K562 (cell line): ENCODE data around the gene METTL23. TPM values are rescaled to one million over a fixed set of nuclear protein-coding genes. Genes with fewer than 3 reads are reported as not detected.
A peak's percentile ranks its signal among the peaks of the same experiment; 100 is the strongest.

Experiments
- ASH1L ChIP-seq: fragments of 450-650 bp; IDR thresholded peaks from 2 replicates; pipeline ENCODE4 v1.6.1; 2018; ENCODE audit warnings: borderline replicate concordance, mild to moderate bottlenecking, low read depth; ENCODE audit not compliant: partially characterized antibody
- CREM ChIP-seq: IDR thresholded peaks from 2 replicates; pipeline ENCODE4 v1.6.1; 2014; ENCODE audit warnings: antibody characterized with exemption, low read depth
- IRF2 ChIP-seq: sonication (generic); formaldehyde crosslinking; IDR thresholded peaks from 2 replicates; pipeline ENCODE4 v1.8.1; 2022; ENCODE audit warnings: mild to moderate bottlenecking, missing genetic modification reagents
- JUND ChIP-seq, 2 experiments: IDR thresholded peaks; 2 replicates in 1 of 2; 3 replicates in 1 of 2; pipeline ENCODE4 v1.6.1; 2011; ENCODE audit warnings: borderline replicate concordance in 2 of 2, low read depth in 2 of 2, low read length in 2 of 2, improper control_type of control experiment in 1 of 2, missing biosample characterization in 1 of 2, missing genetic modification characterization in 1 of 2, missing genetic modification reagents in 1 of 2
- MCM3 ChIP-seq: fragments of 450-650 bp; IDR thresholded peaks from 2 replicates; pipeline ENCODE4 v1.6.1; 2016
- MCM5 ChIP-seq: fragments of 450-650 bp; IDR thresholded peaks from 2 replicates; pipeline ENCODE4 v1.6.1; 2016; ENCODE audit warnings: low read depth
- PCBP2 ChIP-seq: fragments of 200-400 bp; formaldehyde crosslinking; IDR thresholded peaks from 2 replicates; pipeline ENCODE4 v1.6.1; 2018; ENCODE audit warnings: low read length, low read depth, mild to moderate bottlenecking, moderate library complexity; ENCODE audit not compliant: poor library complexity, severe bottlenecking
- POLR2H ChIP-seq: IDR thresholded peaks from 2 replicates; pipeline ENCODE4 v1.6.1; 2016; ENCODE audit warnings: missing genetic modification characterization, low read depth, mild to moderate bottlenecking, control low read depth, missing compliant biosample characterization, moderate library complexity
- SIX5 ChIP-seq, 2 experiments: IDR thresholded peaks; 2 replicates each; pipeline ENCODE4 v1.6.1; 2011; ENCODE audit warnings: low read length in 2 of 2, borderline replicate concordance in 1 of 2, low read depth in 1 of 2, mild to moderate bottlenecking in 1 of 2, moderate library complexity in 1 of 2; ENCODE audit not compliant: insufficient read depth in 1 of 2
- SRSF1 ChIP-seq: fragments of 200-400 bp; formaldehyde crosslinking; IDR thresholded peaks from 2 replicates; pipeline ENCODE4 v1.6.1; 2017; ENCODE audit warnings: mild to moderate bottlenecking, low read depth, low read length, moderate library complexity
- STAT5B ChIP-seq: fragments of 250-450 bp; sonication (Bioruptor Pico); IDR thresholded peaks from 2 replicates; pipeline ENCODE4 v1.8.0; 2021; ENCODE audit warnings: mild to moderate bottlenecking, inconsistent platforms
- polyA plus RNA-seq, 8 experiments: library from polyadenylated mRNA; depleted of rRNA in 4 of 8; stranded (reverse) in 5 of 8; unstranded in 3 of 8; fragments of >200 nt; fragmentation: Nextera tagmentation in 2 of 8; fragmentation: Illumina TruSeq in 1 of 8; extraction: Ambion mirVana in 2 of 8; extraction: Trizol in 1 of 8; gene quantifications; 2 replicates each; pipeline versions ENCODE4 v1.2.1 to v1.2.3, GENCODE V29; 2011 to 2014; ENCODE audit warnings: inconsistent platforms in 1 of 8, missing spikeins in 1 of 8
- total RNA-seq, 7 experiments: library from RNA; depleted of rRNA in 6 of 7; stranded (reverse); fragments of >200 nt in 6 of 7; fragmentation: Illumina TruSeq in 2 of 7; extraction: Trizol in 2 of 7; gene quantifications; 2 replicates each; pipeline versions ENCODE4 v1.2.1 to v1.2.3, GENCODE V29; 2011 to 2021; ENCODE audit warnings: low replicate concordance in 1 of 7
- TF ChIP-seq, protein P1 (sequence below): sonication (generic); formaldehyde crosslinking; IDR thresholded peaks from 2 replicates; pipeline ENCODE4 v1.8.0; 2022; ENCODE audit warnings: missing genetic modification reagents, mild to moderate bottlenecking, moderate library complexity, borderline replicate concordance
- TF ChIP-seq, protein P2 (sequence below): fragments of 200-800 bp; sonication (Bioruptor generic); IDR thresholded peaks from 2 replicates; pipeline ENCODE4 v1.6.1; 2017; ENCODE audit warnings: missing genetic modification characterization, missing compliant biosample characterization
- TF ChIP-seq, protein P3 (sequence below): fragments of 250-450 bp; sonication (Bioruptor Pico); IDR thresholded peaks from 2 replicates; pipeline ENCODE4 v1.4.0; 2020; ENCODE audit warnings: mild to moderate bottlenecking, moderate library complexity
- TF ChIP-seq, protein P4 (sequence below): fragments of 250-450 bp; sonication (Bioruptor Pico); IDR thresholded peaks from 2 replicates; pipeline ENCODE4 v1.9.0; 2021; ENCODE audit warnings: mild to moderate bottlenecking
- TF ChIP-seq, protein P5 (sequence below), 2 experiments: fragments of 450-650 bp; conservative IDR thresholded peaks; 2 replicates each; pipeline ENCODE4 v1.6.1; 2017; ENCODE audit warnings: mild to moderate bottlenecking in 2 of 2, moderate library complexity in 2 of 2
- TF ChIP-seq, protein P6 (sequence below): fragments of 250-450 bp; sonication (Bioruptor Pico); IDR thresholded peaks from 2 replicates; pipeline ENCODE4 v1.8.0; 2022; ENCODE audit warnings: inconsistent platforms, mild to moderate bottlenecking, moderate library complexity, borderline replicate concordance

The METTL23 gene
- total and polyA plus RNA-seq, 9 of the 15 experiments (the other 6 are each of a cell fraction or from before 2014, with no cell fraction given): 29.4 to 67.3 (median 41.6) TPM

DNA sequence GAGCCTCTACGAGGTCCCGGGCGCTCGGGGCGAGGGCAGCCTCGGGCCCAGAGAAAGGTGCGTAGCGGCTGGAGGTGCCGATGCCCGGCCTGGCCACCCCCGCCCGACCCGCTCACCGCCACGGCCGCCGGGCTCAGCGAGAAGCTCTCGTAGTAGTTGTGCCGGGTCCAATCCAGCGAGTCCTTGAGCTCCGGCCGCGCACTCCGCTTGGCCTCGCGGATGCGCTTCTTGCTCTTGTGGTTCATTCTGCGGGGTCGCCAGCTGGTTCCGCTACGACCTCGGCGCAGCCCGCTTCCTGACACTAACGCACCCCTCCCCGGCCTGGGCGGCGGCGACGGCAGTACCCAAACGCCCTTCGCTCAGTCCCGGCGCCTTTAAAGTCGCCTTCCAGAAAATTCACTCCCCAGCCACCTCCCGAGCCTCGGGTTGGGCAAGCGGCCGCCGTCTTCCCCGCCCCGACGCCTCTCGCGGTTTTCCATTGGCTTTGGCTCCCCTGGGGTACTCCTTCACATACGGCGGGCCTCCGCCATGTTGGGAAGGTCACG, 336 bp upstream of the METTL23 start, which contains the start of gene JMJD6 (continued):
- TF ChIP-seq, protein P1, sequence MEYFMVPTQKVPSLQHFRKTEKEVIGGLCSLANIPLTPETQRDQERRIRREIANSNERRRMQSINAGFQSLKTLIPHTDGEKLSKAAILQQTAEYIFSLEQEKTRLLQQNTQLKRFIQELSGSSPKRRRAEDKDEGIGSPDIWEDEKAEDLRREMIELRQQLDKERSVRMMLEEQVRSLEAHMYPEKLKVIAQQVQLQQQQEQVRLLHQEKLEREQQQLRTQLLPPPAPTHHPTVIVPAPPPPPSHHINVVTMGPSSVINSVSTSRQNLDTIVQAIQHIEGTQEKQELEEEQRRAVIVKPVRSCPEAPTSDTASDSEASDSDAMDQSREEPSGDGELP (CRISPR knock-in tag): peak; percentile 95
- TF ChIP-seq, protein P2, sequence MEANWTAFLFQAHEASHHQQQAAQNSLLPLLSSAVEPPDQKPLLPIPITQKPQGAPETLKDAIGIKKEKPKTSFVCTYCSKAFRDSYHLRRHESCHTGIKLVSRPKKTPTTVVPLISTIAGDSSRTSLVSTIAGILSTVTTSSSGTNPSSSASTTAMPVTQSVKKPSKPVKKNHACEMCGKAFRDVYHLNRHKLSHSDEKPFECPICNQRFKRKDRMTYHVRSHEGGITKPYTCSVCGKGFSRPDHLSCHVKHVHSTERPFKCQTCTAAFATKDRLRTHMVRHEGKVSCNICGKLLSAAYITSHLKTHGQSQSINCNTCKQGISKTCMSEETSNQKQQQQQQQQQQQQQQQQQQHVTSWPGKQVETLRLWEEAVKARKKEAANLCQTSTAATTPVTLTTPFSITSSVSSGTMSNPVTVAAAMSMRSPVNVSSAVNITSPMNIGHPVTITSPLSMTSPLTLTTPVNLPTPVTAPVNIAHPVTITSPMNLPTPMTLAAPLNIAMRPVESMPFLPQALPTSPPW (CRISPR knock-in tag): no peak
- TF ChIP-seq, protein P3, sequence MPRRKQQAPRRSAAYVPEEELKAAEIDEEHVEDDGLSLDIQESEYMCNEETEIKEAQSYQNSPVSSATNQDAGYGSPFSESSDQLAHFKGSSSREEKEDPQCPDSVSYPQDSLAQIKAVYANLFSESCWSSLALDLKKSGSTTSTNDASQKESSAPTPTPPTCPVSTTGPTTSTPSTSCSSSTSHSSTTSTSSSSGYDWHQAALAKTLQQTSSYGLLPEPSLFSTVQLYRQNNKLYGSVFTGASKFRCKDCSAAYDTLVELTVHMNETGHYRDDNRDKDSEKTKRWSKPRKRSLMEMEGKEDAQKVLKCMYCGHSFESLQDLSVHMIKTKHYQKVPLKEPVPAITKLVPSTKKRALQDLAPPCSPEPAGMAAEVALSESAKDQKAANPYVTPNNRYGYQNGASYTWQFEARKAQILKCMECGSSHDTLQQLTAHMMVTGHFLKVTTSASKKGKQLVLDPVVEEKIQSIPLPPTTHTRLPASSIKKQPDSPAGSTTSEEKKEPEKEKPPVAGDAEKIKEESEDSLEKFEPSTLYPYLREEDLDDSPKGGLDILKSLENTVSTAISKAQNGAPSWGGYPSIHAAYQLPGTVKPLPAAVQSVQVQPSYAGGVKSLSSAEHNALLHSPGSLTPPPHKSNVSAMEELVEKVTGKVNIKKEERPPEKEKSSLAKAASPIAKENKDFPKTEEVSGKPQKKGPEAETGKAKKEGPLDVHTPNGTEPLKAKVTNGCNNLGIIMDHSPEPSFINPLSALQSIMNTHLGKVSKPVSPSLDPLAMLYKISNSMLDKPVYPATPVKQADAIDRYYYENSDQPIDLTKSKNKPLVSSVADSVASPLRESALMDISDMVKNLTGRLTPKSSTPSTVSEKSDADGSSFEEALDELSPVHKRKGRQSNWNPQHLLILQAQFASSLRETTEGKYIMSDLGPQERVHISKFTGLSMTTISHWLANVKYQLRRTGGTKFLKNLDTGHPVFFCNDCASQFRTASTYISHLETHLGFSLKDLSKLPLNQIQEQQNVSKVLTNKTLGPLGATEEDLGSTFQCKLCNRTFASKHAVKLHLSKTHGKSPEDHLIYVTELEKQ (CRISPR knock-in tag): no peak
- TF ChIP-seq SRSF1 (no peak), JUND (IDR thresholded peaks at IDR 0.05; ENCODE audit: borderline replicate concordance, low read depth, low read length) (no peak), JUND (tag; IDR thresholded peaks at IDR 0.05; ENCODE audit: borderline replicate concordance, low read depth, low read length) (no peak), MCM3 (no peak), MCM5 (no peak), IRF2 (CRISPR knock-in tag) (no peak), CREM (peak; percentile 95; the same call in 1 of the 2 replicates), ASH1L (peak; percentile 89), STAT5B (CRISPR knock-in tag) (no peak), POLR2H (tag) (no peak; the same call in none of the 2 replicates), SIX5 (IDR thresholded peaks at IDR 0.05; ENCODE audit: borderline replicate concordance in 1 of 2, insufficient read depth in 1 of 2, low read depth in 1 of 2, low read length in 2 of 2) (peak; percentile 56 to 65), PCBP2 (no peak)
- TF ChIP-seq, protein P4, sequence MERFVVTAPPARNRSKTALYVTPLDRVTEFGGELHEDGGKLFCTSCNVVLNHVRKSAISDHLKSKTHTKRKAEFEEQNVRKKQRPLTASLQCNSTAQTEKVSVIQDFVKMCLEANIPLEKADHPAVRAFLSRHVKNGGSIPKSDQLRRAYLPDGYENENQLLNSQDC (CRISPR knock-in tag): 0 out of 2 replicates have a peak, but pooled peaks have one; percentile 53
- TF ChIP-seq, protein P5, sequence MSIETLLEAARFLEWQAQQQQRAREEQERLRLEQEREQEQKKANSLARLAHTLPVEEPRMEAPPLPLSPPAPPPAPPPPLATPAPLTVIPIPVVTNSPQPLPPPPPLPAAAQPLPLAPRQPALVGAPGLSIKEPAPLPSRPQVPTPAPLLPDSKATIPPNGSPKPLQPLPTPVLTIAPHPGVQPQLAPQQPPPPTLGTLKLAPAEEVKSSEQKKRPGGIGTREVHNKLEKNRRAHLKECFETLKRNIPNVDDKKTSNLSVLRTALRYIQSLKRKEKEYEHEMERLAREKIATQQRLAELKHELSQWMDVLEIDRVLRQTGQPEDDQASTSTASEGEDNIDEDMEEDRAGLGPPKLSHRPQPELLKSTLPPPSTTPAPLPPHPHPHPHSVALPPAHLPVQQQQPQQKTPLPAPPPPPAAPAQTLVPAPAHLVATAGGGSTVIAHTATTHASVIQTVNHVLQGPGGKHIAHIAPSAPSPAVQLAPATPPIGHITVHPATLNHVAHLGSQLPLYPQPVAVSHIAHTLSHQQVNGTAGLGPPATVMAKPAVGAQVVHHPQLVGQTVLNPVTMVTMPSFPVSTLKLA (conservative IDR thresholded peaks at IDR 0.05): no peak
- TF ChIP-seq, protein P6, sequence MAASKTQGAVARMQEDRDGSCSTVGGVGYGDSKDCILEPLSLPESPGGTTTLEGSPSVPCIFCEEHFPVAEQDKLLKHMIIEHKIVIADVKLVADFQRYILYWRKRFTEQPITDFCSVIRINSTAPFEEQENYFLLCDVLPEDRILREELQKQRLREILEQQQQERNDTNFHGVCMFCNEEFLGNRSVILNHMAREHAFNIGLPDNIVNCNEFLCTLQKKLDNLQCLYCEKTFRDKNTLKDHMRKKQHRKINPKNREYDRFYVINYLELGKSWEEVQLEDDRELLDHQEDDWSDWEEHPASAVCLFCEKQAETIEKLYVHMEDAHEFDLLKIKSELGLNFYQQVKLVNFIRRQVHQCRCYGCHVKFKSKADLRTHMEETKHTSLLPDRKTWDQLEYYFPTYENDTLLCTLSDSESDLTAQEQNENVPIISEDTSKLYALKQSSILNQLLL (CRISPR knock-in tag): no peak
